ENCODE measurements around the gene KBTBD13.
A peak's percentile ranks its signal among the peaks of the same experiment; 100 is the strongest.
"Not testable (repeated sequence)": the region's sequence is repeated elsewhere in the genome, so short reads cannot be mapped to it uniquely, and the experiment has no call there.

KBTBD13 gene

DNA sequence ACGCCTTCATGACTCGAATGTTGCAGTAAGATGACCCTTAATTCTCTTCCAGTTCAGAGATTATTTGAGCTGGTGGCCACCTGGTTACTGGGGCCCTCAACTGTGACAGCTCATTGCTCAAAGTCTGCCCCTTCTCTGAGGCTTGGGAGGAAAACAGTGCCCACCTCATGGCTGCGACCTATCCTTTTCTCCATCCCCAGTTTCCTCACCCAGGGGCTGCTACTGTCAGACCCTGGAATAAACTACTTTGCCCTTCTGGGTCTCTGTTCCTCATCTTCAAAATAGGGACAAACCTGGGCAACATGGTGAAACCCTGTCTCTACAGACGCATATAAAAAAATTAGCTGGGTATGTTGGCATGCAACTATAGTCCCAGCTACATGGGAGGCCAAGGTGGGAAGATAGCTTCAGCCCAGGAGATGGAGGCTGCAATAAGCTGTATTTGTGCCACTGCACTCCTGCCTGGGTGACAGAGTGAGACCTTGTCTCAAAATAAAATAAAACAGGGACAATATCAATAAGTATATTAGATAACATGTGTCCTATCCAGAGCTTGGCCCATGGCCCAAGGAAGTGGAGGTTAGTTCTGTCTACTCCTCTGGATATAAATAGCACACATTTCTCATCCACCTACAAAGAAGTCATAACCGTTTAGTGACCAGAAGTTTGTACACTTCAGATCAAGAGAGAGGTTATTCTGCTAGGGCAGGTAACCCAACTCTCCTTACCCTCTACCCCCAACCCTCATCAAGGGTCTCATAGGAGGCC is 6.6 kb upstream of the KBTBD13 start:
- DNase-seq = no peak

DNA sequence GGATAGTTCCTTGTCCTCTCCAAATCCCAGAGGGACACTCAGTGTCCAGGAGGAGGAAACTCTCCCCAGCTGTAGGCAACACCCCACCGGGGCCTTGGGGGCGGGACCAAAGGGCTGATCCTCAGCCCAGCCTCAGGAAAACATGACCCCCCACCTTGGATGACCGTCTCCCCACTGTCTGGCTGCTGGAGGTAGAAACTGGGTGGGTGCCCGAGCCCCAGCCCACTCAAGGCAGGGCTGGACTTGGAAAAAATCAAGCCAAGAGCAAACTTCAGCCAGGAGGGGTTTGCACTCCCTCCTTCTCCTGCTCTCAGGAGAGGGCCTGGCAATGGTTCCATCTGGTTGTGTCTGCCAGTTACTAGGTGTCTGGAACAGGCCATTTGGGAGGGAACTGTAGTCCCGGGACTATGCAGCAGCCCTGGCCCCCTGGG is 5.2 kb upstream of the KBTBD13 start:
- no peak for DNase-seq

DNA sequence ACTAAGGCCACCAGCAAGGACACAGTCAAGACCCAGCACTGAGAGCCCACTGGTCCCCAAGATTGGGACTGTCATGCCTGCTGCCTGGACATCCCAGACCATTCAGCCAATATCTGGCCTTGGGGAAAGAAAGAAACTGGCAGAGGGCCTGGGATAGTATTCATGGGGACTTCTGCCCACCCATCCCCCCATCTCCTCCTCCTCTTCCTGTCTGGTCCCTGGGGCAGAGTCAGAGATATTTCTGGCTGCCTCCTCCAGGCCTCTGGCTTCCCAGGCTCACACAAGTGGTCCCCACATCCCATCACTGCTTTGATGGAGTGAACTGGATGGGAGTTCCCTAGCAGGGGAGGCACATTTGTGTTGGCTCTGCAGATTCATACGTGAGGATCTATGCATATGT is 4.5 kb upstream of the KBTBD13 start:
- DNase-seq = no peak

DNA sequence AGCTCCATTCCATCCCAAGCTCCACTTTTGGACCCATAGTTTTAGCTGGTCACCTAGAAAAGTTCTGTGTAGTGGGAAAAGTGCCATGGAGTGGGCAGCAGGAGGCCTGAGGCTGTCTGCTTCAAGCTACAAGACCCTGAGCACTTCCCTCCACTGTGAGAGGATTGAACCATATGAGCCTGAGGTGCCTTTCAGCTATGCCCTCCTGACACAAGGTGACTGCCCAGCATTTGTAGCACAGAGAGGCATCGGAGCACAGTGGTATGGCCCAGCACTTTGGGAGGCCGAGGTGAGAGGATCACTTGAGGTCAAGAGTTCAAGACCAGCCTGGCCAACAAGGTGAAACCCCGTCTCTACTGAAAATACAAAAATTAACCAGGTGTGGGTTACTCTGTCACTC is 3.9 kb upstream of the KBTBD13 start:
- no peak for DNase-seq

DNA sequence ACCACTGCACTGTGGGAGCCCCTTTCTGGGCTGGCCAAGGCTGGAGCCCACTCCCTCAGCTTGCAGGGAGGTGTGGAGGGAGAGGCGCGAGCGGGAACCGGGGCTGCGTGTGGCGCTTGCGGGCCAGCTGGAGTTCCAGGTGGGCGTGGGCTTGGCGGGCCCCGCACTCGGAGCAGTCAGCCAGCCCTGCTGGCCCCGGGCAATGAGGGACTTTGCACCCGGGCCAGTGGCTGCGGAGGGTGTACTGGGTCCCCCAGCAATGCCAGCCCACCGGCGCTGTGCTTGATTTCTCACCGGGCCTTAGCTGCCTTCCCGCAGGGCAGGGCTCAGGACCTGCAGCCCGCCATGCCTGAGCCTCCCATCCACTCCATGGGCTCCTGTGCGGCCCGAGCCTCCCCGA is 1.6 kb upstream of the KBTBD13 start:
- DNase-seq = not testable (repeated sequence)

DNA sequence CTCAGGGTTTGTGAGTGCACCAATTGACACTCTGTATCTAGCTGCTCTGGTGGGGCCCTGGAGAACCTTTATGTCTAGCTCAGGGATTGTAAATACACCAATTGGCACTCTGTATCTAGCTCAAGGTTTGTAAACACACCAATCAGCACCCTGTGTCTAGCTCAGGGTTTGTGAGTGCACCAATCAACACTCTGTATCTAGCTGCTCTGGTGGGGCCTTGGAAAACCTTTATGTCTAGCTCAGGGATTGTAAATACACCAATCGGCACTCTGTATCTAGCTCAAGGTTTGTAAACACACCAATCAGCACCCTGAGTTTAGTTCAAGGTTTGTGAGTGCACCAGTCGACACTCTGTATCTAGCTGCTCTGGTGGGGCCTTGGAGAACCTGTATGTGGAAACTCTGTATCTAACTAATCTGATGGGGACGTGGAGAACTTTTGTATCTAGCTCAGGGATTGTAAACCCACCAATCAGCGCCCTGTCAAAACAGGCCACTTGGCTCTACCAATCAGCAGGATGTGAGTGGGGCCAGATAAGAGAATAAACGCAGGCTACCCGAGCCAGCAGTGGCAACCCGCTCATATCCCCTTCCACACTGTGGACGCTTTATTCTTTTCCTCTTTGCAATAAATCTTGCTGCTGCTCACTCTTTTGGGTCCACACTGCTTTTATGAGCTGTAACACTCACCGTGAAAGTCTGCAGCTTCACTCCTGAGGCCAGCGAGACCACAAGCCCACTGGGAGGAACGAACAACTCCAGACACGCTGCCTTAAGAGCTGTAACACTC is 745 bp upstream of the KBTBD13 start:
- not testable (repeated sequence) for DNase-seq

DNA sequence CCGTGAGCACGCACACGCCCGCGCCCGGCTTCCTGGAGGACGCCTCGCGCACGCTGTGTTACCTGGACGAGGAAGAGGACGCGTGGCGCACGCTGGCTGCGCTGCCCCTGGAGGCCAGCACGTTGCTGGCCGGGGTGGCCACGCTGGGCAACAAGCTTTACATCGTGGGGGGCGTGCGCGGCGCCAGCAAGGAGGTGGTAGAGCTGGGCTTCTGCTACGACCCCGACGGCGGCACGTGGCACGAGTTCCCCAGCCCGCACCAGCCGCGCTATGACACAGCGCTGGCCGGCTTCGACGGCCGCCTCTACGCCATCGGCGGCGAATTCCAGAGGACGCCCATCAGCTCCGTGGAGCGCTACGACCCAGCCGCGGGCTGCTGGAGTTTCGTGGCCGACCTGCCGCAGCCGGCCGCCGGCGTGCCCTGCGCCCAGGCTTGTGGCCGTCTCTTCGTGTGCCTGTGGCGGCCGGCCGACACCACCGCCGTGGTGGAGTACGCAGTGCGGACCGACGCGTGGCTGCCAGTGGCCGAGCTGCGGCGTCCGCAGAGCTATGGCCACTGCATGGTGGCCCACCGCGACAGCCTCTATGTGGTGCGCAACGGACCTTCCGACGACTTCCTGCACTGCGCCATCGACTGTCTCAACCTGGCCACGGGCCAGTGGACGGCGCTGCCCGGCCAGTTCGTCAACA is 890 bp downstream of the KBTBD13 start:
- no peak for DNase-seq

DNA sequence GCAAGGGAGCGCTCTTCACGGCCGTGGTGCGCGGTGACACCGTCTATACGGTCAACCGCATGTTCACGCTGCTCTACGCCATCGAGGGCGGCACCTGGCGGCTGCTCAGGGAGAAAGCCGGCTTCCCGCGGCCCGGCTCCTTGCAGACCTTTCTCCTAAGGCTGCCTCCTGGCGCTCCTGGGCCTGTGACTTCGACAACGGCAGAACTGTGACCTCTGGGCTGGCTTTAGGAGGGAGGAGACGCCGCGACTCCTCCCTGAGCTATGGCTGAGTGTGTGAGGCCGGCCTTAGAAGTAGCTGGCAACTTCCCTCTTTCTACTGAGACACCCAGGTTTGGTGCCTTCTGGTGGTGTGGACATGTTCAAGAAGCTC is 1.4 kb downstream of the KBTBD13 start:
- DNase-seq = peak; percentile 56

DNA sequence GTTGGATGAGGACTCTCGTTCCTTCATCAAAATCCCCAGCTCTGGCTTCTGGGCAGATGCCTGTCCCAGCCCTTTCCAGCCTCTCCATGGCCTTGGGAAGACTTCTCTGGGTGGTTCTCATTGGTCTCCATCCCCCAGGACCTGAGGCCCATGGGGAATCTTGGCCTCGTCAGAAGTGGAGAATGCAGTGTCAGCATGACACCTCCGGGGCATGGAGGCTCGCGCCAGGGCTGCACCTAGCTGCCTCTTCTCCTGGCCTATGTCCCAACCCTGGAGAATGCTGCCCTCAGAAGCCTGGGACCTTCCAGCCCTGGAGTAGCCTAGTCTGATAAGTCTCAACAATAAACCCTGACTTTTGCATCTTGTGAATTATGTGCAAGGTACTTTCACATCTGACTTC is 3.0 kb downstream of the KBTBD13 start:
- no peak for DNase-seq

DNA sequence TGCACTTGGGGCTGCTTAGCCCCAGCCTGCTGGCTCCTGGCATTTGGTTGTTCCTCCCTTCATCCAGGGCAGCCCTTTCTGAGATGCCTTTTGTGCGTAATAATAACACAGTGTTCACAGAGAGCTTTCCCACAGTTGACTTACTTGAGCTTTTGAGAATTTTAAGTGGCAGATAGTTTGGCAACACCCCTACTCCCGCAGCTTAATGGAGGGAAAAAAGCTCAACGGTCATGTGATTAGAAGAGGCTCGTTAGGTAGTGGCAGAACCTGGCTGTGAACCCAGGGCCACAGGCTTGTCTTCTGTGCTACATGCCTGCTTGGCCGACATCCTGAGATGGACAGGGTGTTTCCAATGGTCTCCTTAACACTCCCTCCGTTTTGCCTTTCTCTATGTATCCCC is 4.7 kb downstream of the KBTBD13 start:
- DNase-seq = no peak

DNA sequence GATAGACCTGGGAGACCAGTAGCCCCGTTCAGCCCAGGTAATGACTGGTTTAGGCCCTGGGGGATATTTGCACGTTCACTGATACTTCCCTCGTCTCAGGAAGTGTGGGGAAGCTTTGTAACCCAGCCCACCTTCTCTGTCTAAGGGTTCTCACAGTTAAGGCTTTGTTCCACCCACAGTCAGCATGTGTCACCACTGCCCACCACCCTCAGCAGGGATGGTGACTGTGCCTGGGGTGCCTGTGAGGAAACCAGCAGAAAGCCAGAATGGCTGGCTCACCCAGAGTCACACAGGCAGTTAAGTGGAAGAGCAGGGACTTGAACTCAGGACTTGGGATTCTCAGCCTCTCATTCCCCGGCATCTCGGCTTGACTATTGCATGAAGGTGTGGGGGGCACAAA is 5.2 kb downstream of the KBTBD13 start:
- DNase-seq = no peak

DNA sequence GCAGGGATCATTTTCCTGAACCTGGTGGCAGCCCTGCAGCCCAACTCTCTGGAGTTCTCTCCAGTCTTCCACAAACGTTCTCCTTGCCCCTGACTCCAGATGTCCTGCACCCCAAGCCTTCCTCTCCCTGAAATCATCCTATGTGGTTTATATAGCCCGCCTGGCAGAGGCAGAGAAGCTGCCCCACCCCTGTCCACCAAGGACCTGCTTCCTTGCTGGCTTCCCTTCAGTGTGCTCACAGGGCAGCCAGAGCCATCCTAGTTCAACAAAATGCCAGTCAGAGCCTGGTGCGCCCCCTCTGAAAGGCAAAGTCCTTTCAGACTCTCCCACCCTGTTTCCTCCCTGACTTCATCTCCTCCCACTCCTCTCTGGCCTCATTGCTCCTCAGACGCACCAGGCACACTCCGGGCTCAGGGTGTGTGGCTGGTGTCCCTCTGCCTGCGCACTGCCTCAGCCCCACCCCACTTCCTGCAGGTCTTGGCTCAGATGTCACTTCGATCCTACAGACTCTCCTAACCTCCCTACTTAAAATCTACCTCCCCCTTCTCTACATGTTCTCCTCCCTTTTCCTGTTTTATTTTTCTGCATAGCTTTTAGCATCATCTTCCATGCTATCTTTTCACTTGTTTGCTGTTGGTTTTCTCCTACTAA is 5.9 kb downstream of the KBTBD13 start:
- DNase-seq = no peak

DNA sequence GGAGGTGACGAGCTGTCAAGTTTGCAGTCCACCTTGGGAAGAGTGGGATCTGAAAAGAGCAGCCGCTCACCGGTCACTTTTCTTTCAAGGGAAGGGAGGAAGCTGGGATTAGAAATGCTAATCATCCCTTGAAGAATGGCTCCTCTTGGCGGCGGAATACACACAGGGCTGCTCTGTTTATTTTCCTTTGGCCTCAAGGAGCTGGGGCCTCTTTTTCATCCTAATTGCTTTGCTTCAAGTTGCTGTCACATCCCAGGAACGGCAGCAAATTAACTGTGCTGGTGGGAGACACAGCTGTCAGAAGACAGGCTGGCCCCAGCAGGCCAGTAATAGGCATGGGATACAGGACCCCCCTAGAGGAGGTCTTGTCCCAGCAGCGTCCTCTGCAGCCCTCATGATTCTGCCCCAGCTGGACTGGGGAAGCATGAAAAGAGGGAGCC is 6.7 kb downstream of the KBTBD13 start:
- DNase-seq = no peak

DNA sequence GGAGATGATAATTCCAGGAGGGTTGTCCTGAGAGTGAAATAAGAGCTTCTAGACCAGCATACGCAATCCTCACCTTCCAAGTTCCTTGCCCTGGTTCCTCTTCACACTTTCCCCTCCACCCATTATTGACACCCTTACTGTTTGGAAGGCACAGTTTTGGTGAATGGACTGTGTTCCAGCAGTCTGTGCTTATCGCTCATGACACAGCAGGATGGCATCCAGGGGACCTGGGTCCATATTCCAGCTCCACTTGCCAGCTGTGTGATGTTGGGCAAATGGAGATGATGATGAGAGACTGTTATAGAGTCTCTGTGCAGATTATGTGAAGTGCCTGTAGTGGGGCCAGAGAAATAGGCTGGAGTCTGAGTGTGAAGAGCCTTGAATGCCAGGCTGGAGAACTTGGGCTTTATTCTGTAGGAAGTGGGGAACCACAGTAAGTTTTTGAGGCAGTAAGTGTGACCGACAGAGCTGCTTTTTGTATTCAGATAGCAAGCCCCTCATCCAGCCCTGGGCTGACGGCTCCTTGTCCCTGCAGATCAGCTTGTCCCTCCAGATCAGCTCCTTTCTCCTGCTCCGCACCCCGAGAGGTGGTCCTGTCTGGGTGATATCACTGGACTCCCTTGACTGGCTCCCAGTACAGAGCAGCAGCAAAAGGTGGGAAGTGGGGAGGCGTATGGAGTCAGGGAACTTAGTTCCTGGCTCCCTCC is 8.1 kb downstream of the KBTBD13 start:
- no peak for DNase-seq

DNA sequence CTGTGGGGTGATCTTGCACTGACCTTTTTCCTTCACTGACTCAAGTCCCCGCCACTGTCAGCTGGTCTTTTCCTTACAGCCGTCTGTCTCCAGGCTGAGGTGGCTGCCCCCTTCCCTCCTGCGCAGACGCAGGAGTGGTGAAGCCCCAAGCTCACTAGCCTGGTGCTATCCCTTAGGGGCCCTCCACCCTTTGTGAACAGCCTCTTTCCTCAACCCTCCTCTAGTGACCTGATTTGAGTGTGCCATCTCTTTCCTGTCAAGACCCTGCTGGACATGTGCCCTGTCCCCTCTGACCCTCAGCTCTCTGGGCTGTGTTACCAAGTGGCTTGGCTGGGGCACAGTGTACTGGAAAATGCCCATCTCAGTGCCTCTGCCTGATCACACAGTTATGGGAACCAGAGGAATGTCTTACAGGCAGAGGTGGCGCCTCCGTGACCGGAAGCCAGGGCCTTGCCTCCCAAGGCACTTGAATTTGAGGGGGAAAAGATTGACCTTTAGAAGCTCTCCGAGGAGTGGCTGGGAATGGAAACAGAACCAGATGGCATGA is 8.7 kb downstream of the KBTBD13 start:
- no peak for DNase-seq

DNA sequence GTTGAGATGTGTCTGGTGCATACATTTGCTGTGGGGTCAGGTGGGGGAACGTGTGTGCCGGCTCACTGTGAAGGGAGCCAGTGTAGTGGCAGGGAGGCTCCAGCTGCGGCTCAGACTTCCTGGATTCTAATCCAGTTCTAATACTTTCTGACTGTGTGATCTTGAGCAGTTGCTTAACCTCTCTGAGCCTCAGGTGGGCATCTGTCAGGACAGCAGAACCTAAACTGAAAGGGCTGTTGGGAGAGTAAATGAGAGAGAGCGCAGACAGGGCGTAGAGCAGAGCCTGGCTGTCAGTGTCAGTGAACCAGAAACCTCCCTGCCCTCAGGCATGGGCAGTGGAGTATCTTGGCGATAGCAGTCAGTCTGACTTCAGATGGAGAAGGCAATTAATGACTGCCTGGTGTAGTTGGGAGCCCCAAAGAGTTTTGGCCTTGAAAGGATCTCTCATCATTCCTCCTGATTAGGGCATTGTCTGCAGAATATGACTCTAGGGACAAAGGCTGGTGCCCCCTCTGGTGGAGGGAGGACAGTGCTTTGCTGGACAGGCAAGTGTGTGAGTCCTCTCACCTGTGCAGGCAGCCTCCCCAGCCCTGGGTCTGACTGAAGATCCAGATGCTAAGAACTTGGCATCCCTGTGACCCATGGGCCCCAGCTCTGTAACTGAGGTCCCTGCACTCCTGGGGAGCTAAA is 9.6 kb downstream of the KBTBD13 start:
- no peak for DNase-seq

DNA sequence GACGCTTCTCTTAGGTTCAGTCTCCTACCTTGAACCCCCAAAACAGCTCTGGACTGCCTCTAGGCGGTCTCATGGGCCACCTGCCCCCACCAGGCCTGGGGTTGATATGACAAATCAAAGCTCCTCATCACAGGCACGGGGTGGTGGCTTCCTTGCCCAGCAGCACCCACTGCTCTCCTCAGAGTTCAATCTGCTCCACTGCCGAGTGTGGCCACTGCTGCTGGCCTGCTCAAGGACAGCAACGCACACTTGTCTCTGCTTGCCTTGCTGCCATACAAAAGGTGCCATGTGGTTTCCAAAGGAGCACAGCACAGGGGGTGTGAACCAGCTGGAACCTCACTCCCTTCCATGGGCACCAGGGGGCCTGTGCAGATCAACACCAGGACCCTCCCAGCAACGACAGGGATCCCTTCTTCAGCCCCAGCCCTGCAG is 10.2 kb downstream of the KBTBD13 start:
- DNase-seq = no peak

DNA sequence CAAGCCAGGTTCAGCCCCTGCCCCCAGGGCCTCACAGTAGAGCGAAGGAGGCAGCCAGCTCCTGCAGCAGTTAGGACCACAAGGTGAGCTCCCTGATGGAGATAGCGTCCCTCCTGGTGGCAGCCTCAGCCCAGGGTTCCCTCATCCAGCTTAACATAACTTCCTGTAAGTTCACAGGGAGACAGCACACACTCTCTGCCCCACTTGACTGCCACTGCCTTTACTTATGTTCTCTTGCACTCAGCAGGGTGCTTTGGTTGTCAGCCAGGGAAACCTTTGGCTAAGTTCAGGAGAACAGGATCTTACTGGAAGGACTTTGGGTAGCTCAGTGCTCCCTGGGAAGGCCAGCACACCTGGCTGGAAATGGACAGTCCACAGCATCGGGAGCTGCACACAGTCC is 10.9 kb downstream of the KBTBD13 start:
- no peak for DNase-seq

DNA sequence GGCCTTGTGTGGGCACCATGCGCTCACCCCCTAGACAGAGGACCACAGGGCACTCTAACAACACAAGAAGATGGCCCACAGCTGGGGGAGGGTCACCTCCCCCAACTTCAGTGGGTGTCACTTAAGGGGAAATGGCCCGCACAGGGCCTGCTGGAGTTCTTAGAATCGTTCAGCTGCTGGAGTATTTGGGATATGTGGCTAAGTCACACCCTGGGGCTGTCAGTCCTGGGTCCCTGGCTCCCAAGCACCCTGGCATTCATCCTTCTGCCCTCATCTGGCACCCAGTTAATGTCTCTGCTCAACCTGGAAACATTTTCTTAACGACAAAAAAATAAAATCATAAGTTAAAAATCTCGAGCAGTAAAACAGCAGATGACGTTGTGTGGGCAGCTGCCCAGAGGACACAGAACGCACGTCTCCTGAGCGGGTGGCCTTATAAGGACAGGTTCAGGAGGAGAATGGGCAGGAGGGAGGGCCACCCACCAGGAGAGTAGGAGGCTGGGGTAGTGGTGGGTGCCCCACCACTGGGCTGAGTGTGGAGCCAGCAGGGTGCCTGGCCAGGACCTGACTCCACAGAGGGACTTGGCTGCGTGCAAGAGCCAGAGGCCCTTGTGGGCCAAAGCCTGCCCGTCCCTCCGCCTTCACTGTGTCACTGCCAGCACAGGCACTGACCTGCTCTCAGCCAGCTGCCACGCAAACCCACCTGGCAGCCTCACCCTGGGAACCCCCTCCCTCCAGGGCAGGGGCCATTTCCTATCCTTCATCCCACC is 11.5 kb downstream of the KBTBD13 start:
- no peak for DNase-seq

DNA sequence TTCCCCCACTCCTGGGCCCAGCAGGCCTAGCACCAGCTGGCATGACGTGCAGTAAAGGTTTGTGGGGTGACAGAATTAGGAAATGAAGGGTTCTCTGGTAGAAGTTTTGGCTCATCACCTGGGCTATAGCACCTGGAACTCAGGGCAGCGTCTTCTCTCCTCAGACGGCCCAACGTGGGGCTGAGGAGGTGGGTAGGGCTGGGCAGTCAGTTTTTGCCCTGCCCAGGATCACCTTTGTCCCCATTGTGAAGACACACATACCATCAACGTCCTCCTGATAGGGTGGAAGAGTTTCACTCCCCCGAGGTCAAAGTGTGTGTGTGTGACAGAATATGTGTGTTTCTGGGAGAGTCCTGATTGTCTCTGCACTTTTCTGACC is 12.1 kb downstream of the KBTBD13 start:
- no peak for DNase-seq
